ENCODE data around the gene UBAP1L.

Gene UBAP1L

DNA sequence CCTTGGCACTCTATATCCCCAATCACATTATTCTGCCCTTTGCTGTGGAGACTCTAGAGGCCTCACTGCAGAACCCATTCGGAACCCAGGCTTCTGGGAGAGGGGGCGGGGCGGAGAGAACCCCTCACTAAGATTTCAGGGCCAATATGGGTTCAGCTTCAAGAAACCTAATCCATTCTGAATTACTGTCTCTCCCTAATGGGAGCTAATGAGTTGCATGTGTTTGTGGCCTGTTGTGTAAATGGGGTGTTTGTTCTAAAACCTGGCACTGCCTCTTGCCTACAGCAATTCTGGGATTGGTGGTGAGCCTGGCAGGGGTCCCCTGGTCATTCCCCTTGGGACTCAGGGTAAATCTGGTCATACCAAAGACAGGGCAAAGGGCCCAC, 46.6 kb downstream of the UBAP1L start:
- DNase-seq (ENCODE audit: low read depth, low spot score): no peak
- no peak overlapping the region for H3K27ac ChIP-seq

DNA sequence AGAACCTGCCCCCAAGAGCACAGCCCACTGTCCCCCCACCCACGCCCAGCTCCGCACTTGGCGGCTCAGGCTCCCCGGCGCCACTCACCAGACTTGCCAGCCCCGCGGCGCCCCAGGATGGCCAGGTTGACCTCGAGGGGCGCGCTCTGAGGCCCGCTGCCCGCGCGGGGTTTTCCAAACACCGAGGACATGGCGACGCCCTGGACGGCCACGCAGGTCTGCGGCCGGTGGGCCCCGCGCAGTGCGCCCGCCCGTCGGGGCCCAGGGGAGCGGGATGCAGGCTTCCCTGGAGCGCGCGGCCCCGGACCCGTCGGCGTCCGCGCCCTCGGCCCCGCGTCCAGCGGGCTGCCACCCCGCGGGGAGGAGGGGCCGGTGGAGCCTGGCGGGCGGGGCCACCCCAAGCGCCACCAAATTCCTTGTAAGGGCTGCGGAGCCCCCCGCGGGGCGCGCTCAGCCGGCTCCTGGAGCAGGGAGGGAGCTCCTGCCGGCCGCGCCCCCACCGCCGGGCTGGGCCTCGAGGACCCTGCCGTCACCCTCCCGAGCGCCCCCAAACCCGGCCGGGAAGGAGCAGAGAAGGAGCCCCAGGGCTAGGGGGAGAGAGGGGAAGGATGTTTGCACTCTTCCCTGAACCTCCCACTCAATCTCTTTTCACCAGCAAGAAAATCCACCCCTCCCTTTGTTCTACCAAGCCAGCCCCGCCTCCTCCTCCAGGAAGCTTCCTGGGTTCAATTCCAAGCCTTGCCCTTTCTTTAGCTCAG, 47.2 kb downstream of the UBAP1L start, which contains the start of gene RASL12:
RASL12 (minus strand) TSS at position 347 of the 758 bp plus-strand sequence; CDS start at position 191, 156 bp downstream.
- H3K27ac ChIP-seq: no peak within 1 kb of the TSS
- no peak for DNase-seq (ENCODE audit: low read depth, low spot score)

DNA sequence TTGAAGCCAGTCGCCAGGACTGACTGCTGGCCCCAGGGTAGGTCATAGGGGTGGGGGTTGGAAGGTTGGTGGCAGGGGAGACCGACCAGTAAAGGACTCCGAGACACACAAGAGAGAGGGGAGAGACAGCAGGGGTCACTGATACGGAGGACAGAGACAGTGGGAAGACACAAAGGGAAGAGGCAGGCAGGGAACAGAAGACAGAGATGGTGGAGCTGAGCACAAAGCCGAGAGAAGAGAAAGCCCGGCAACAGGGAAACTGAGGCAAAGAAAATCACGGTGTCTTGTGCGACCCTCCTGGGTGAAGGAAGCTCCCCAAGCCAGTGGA, 47.7 kb downstream of the UBAP1L start:
- no peak for DNase-seq (ENCODE audit: low read depth, low spot score)
- no peak overlapping the region for H3K27ac ChIP-seq

DNA sequence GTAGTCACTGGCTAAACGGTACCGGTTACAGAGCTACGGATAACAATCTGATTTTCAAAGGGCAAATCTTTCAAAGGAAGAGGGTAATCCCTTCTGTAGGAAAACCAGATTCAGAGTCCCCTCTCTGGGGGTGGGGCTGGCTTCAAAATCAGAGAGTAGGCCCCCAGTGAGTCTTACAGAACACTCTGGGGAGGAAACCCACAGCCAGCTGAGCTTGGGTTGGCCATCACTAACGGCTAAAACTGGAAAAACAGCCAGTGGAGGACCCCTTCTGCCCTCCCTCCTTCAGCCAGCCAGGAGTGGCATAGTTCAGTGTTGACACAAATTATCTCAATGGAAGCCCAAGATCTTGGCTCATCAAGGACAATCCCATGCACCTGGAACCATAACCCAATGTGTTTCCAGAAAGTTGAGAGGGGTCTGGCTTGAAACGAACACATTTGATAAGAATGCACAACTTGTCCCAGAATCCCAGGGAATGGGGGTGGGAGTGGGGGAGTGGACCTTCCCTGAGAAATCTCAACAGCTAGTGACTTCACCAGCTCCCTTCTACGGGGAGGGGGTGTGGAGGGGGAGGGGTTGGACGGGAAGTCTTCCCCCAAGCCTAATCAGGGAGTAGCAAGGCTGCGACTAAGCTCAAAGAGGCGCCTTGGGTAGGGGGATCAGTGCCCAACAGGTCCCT, 48.2 kb downstream of the UBAP1L start:
- H3K27ac ChIP-seq: no peak overlapping the region

DNA sequence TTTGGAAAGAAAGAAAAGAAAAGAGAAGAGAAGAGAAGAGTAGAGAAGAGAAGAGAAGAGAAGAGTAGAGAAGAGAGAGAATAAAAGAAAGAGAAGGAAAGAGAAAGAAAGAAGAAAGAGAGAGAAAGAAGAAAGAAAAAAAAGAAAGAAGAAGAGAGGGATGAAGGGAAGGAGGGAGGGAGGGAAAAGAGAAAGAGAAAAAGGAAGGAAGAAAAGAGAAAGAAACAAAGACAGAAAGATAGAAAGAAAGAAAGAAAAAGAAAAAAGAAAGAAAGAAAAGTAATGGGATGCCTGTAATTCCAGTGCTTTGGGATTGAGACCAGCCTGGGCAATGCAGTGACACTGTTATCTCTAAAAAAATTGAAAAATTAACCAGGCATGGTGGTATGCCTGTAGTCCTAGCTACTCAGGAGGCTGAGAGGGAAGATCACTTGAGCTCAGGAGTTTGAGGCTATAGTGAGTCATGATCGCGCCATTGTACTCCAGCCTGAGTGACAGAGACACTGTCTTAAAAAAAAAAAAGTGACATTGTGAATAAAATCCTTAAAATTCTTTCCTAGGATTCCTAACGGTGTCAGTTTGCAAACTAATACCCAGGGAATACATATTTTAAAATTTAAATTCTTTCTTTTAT, 48.9 kb downstream of the UBAP1L start:
- H3K27ac ChIP-seq: no peak overlapping the region
- DNase-seq (ENCODE audit: low read depth, low spot score): no peak

More for the DNA sequence above, 48.2 kb downstream of the UBAP1L start:
- DNase-seq (ENCODE audit: low read depth, low spot score): no peak

DNA sequence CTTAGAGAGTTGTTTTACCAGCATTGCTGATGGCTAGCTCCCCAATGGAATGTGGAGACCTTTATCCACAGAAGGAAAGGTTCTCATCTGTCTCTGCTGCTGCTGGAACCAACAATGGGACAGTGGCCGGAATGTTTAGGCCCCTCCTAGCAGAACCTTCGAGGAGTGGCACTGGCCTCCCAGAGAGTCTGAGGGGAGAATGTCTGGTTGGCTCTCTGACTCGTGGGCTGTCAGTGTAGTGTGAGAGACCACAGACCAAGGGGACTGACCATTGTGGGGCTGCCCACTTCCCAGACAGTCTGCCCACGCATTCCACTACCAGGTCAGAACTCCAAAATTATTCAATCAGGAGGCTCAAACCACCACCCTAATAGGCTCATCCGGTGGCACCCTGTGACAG, 52.3 kb downstream of the UBAP1L start:
- DNase-seq (ENCODE audit: low read depth, low spot score): no peak

DNA sequence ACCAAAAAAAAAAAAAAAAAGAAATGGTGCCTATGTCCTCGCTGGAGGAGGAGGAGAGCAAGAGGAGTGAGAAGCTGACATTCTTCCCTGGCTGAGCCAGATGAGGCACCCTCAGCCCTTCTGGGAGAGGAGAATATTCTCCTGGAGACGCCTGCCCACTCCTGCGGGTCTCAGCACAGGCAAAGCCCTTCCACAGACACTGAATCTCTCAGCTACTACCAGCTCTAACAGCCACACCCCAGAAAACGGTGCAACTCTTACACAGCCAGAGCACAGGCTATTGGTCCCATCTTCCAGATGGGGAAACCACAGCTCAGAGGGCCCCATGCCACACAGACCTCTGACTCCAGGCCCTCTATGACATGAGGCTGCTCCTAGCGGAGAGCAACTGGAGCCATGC, 52.9 kb downstream of the UBAP1L start:
- no peak overlapping the region for H3K27ac ChIP-seq
- DNase-seq (ENCODE audit: low read depth, low spot score): no peak

More for the DNA sequence above, 52.3 kb downstream of the UBAP1L start:
- no peak overlapping the region for H3K27ac ChIP-seq

DNA sequence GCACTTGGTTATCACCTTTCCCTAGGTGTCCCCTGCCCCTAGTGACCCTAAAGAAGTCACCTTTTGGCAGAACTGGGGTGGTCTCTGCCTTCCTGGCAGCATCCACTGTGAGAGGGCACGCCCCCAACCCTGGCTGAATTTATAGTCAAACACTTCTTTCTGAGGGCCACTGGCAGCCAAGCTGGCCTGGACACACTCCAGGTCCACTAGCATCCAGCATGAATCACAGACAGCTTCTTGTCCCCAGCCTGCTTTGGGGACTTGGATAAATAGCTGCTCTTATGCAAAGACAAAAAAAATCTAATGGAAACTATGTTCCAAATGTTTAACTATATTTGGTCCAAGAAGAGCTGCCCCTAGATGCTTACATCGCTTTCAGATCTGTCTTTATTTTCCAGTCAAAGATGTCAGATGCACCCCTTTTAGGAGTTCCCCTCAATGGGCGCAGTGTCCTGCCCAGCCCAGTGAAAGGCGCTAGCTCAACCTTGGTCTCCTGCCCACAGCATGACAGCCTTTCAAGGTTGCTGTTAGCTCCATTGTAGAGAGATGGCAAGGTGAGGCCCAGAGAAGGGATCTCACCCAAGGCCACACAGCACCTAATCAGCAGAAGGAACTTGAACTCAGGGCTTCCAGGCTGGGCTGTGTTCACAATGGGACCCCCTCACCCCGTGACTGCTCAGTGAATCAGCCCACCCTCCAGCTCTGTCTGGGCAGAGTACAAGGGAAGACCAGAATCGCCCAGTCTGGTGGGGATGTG, 54.2 kb downstream of the UBAP1L start:
- DNase-seq (ENCODE audit: low read depth, low spot score): no peak
- H3K27ac ChIP-seq: no peak overlapping the region

DNA sequence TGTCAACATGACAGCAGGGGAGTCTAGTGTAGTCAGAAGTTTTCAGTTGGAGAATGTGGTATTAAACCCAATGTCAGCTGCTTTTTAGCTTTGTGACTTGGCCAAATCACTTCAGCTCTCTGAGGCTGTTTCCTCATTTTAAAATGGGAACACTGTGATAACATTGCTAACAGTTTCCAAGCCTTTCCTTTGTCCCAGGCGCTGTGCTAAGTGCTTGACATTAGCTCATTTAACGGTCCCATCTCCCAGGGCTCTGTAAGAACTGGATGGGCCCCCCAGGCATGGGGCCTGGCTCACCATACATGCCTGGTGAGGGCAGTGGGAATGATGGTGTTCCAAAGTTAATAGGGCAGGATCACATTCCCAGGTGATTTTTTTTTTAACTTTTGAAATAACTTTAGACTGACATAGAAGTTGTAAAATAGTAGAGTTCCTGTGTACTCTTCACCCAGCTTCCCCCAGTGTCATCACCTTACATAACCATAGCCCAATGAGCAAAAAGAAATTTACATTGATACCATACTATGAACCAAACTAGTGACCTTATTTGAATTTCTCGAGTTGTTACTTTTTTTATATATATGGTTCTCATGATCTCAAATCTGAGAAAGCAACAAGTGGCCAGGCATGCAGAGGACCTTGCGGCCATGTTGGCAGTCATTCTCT, 54.9 kb downstream of the UBAP1L start:
- no peak for DNase-seq (ENCODE audit: low read depth, low spot score)
- H3K27ac ChIP-seq: no peak overlapping the region

DNA sequence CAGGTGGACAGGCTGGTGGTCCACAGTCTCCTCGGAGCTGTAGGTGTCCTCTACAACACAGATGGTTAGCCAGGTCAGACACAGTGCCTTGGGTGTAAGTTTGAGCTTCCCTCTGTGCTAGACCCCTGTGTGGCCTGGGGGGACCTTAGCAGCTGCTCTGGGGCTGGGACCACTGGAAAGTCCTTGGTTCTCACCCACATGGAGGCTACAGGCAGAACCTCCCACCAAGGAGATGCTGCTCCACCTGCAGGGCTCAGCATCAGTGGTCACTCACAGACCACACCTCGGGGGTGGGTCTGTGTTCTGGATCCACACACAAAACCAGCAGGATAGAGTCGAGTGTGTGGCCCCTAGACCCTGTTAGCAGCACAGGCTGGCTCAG, 55.6 kb downstream of the UBAP1L start:
- no peak for DNase-seq (ENCODE audit: low read depth, low spot score)
- H3K27ac ChIP-seq: no peak overlapping the region

DNA sequence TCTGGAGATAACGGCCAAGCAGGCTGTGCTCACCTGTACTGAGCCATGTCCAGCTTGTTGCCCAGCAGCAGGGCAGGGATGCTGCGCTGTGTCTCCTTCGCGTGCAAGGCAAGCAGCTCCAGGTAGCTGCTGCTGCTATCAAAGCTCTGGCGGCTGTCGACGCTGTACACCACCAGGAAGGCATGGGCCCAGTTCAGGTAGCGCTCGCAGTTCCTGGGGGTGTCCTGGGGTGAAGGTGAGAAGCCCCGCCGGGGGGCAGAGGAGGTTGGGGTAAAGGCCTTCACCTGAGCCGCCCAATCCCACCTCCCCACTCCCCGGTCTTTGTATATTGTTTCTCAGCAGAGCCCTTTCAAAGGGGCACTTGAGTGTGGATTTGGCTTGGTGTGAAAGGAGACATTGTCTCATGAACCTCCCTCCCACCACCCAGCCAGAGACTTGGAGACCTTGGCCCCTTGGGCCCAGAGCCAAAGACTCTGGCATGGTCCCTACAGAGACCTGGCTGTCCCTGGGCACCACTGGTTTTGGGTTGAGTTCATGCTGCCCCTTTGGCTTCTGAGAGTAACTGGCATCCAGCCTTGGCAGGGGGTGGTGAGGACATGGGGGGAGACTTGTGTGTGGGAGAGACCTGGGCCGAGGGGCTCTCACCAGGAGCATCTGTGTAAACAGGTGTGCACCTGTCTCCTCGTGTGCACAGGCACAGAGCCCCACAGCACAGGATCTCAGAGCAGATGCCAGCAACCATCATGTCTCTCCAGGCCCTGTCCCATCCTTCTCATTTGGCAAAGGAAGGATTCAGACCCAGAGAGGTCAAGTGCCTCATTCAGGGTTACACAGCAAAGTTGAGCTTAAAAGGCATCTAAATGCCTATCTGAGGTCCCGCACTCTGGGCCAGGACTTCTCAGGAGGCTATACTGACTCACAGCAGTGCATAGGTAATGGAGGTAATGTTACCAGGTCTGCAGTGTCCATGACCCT, 56.3 kb downstream of the UBAP1L start:
- H3K27ac ChIP-seq: no peak overlapping the region
- no peak for DNase-seq (ENCODE audit: low read depth, low spot score)

DNA sequence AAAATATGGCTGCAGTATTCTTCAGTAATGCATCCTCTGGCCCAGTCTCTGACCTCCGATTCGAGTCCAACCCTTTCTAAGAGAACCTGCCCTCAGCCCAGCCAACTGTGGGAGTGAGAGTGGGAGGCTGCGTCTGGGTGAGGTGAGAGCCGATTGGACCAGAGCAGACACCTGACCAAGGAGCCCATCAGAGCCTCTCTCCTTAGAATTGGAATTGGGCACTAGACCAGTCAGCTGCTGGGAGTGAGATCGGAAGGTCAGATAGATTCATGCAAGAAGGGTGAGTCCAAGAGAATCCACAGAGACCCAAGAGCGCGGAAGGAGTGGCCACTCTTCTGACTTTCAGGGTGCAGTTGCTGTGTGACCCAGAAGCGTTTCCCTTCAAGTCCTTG, 57.5 kb downstream of the UBAP1L start:
- DNase-seq (ENCODE audit: low read depth, low spot score): no peak
- no peak overlapping the region for H3K27ac ChIP-seq

DNA sequence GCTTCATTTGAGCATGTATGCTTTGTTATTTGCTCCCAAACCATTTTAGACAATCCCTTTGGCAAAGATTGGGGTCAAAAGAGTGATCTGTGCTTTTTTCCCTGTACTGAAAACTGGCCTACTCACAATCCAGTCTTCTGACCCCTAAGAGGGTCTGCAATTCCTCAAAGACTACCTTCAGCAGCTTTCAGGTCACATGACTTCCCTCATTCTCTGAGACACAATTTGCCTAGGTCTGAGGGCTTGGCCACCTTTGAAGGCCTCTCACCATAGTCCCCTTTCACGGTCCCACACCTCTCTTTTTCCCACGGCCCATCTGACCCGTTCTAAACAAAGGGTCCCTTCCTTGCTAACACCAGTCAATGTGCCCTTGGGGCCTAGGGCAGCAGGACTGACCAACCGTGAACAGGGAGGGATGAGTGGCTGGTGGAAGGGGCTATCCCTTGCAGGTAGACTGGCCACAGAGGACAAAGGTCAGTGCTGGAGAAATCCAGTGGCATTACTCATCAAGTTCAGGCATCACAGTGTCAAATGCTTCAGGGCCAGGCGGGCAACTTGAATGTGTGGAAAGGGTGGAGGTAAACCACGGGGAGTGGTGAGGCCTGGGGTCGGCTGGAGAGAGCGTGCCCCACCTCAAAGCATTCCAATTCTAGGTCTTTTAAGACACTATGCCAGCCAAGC, 58.0 kb downstream of the UBAP1L start:
- DNase-seq (ENCODE audit: low read depth, low spot score): no peak
- no peak overlapping the region for H3K27ac ChIP-seq

DNA sequence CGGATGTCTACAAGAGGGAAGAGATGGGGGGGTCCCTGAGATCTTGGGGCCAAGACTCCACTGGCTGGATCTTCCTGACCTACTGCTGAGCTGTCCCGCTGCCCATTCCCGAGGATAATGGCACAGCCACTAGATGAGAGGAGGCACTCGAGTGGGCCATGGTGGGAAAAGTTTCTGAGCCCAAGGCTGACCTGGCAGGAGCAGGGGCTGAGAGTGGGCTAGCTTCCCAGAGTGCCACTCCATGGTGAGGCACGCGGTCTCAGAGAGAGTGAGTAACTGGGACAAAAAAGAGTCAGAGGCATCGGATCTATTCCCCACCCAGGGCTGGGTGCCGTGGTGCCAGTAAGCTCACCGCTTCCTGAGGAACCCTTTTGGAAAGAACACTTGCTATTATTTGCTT, 58.9 kb downstream of the UBAP1L start:
- DNase-seq (ENCODE audit: low read depth, low spot score): no peak
- H3K27ac ChIP-seq: no peak overlapping the region

DNA sequence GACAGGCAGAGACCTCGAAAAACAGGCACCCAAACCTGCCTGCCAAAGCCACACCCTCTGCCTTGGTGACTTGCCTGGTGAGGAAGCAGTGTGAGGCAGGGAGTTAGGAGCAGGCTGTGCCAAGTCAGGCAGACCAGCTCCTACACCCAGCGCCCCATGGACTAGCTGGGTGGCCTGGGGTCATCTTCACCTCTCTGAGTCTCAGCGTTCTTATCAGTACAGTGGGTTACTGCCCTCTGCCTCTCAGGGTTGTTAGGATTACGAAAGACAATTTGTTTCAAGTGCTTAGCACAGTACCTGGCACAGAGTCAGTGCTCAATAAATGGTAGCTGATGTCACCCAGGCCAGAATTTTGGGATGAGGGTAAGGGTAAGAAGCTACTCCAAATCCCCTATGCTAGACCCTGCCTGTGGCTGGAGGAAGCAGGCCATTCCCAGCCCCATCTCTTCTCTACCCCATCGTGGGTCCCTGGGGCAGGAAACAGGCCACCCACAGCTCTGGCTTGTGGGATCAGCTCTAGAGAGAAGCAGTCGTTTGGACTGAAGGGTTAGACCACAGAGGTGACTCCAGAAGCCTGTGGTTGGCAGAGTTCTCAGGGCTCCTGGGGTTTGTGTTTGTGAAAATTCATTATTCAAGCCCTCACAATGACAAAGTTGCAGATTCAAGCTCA, 59.7 kb downstream of the UBAP1L start:
- H3K27ac ChIP-seq: no peak overlapping the region
- DNase-seq (ENCODE audit: low read depth, low spot score): no peak

DNA sequence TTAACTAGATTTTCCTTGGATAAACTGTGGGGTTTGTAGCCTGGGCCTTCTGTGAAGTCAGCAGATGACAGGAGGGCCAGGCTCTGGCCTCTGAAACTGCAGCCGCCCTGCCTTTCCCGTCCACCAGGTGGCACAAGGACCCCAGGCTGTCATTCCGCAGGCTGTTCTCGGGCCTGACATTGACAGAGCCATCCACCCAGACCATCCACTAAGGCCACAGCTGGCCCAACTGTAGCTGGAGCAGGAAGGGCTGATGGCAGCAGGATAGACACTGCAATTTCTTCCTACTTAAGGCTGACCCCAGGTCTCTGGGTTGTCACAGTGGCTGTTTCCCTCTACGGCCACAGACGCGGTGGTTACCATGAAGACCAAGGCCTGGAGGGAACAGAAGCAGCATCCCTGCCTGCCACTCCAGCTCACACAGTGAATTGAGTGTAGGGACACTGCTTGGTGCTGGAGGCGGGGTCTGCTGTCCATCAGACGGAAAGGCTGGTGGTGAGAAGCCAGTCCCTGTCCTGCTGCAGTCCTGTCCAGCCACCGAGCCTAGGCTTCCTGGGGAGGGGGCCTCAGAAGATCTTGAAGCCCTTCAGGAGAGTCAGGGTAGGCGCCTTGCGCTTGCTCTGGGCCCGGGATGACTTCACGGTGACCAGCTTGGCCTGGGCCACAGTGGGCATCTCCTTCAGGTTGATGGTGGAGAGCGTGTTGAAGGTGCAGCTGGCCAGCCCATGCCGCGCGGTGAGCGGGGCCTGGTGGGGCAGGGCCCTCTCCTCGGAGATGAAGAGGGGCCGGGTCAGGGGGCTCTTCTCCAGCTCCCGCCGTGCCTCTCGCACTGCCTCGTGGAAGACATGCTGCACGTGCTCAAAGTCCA, 60.4 kb downstream of the UBAP1L start:
- no peak overlapping the region for H3K27ac ChIP-seq
- DNase-seq (ENCODE audit: low read depth, low spot score): no peak

DNA sequence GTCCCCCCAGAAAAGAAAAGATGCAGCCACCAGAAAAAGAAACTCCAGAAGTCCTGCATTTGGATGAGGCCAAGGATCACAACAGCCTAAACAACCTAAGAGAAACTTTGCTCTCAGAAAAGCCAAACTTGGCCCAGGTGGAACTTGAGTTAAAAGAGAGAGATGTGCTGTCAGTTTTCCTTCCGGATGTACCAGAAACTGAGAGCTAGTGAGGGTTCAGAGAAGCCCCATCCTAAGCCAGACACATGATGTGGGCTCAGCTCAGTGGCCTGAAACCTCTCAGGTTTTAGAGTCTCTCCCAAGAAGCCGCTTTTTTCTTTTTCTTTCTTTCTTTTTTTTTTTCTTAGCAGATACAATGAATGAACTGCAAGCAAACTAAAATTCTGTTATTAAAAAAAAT, 62.0 kb downstream of the UBAP1L start:
- DNase-seq (ENCODE audit: low read depth, low spot score): no peak
- H3K27ac ChIP-seq: no peak overlapping the region

Data from epithelial cell of prostate (primary cell).